Measurements from ENCODE around the gene SERPIND1.

DNA sequence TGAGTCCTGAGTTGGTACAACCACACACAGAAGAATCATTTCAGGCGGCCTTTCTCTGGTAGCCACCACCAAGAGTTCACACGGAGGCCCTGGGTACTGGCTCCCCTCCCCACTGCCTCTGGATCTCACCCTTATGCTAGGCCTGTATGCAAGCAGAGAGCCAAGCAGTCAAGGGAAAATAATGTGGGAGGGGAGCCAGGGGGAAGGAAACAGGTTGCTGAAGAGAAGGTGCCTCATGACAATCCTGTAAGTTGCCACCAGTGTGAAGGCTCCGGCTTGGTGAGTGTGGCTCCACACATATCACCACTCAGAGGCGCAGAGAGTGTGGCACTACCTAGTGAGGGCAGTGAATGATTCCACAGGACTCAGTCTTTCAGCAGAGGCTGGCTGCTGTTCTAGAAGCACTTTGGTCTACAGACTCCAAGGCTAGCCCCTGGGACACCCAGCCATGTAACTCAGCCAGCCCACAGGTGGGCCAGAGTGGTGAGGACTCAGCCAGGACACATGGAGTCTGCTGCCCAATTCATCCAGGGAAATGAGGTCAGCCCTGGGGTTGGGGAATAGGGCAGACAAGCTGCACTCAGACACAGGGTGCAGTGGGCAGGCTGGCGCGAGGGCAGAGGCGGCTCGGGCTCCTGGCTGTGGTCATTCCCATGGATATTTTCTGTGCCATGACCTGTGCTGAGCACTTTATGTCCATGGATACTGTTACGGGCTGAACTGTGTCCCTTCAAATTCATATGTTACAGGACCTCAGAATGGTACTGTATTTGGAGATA lies 49.0 kb upstream of the SERPIND1 start:
- TF ChIP-seq POLR2AphosphoS5 (IDR thresholded peaks at IDR 0.05; ENCODE audit: low read depth, low read length) = no peak
- no peak for TF ChIP-seq TAF1 (IDR thresholded peaks at IDR 0.05; ENCODE audit: borderline replicate concordance, insufficient read depth, low read length)
- no peak for TF ChIP-seq SIN3A (IDR thresholded peaks at IDR 0.05; ENCODE audit: borderline replicate concordance, insufficient read depth, low read length)
- TF ChIP-seq, protein P1, sequence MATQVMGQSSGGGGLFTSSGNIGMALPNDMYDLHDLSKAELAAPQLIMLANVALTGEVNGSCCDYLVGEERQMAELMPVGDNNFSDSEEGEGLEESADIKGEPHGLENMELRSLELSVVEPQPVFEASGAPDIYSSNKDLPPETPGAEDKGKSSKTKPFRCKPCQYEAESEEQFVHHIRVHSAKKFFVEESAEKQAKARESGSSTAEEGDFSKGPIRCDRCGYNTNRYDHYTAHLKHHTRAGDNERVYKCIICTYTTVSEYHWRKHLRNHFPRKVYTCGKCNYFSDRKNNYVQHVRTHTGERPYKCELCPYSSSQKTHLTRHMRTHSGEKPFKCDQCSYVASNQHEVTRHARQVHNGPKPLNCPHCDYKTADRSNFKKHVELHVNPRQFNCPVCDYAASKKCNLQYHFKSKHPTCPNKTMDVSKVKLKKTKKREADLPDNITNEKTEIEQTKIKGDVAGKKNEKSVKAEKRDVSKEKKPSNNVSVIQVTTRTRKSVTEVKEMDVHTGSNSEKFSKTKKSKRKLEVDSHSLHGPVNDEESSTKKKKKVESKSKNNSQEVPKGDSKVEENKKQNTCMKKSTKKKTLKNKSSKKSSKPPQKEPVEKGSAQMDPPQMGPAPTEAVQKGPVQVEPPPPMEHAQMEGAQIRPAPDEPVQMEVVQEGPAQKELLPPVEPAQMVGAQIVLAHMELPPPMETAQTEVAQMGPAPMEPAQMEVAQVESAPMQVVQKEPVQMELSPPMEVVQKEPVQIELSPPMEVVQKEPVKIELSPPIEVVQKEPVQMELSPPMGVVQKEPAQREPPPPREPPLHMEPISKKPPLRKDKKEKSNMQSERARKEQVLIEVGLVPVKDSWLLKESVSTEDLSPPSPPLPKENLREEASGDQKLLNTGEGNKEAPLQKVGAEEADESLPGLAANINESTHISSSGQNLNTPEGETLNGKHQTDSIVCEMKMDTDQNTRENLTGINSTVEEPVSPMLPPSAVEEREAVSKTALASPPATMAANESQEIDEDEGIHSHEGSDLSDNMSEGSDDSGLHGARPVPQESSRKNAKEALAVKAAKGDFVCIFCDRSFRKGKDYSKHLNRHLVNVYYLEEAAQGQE (IDR thresholded peaks at IDR 0.05; ENCODE audit: insufficient read depth in 1 of 2, low read depth in 2 of 2, low read length in 2 of 2) = no peak

Data from PFSK-1 (cell line).